Measurements from ENCODE around the gene PAM16. TPM values are rescaled to one million over a fixed set of nuclear protein-coding genes. Genes with fewer than 3 reads are reported as not detected.

Gene PAM16
- total and polyA plus RNA-seq, 2 experiments from 2014 or later, result 35.0 to 70.4 TPM

GRCh38 chr16:4387781-4388180 is 36.7 kb upstream of the PAM16 start:
- no peak for DNase-seq (ENCODE audit: low spot score)
- 96% methylated on average over 20 of the region's 20 CpGs for WGBS (ENCODE audit: low lambda C conversion rate, missing lambda C conversion rate)
- H3K27ac ChIP-seq, result no peak overlapping the region
- H3K4me3 ChIP-seq, result no peak overlapping the region
- H3K4me2 ChIP-seq, result no peak overlapping the region
- no peaks in the 10 kb centered on the region for H3K9me2 ChIP-seq (replicated peaks; ENCODE audit: insufficient read depth)
- TF ChIP-seq EZH2phosphoT487 (IDR thresholded peaks at IDR 0.05; ENCODE audit: low read depth, severe bottlenecking, unreplicated experiment) (no peak), EZH2 (IDR thresholded peaks at IDR 0.05; ENCODE audit: borderline replicate concordance) (no peak), CTCF (IDR thresholded peaks at IDR 0.05; ENCODE audit: poor library complexity) (no peak)
- no peaks in the 10 kb centered on the region for H3K79me2 ChIP-seq
- H3K9me3 ChIP-seq (ENCODE audit: low read depth), result no peaks in the 10 kb centered on the region
- no peaks in the 10 kb centered on the region for H3K27me3 ChIP-seq
- H4K20me1 ChIP-seq (ENCODE audit: insufficient read depth, poor library complexity, severe bottlenecking), result no peaks in the 10 kb centered on the region
- H2AFZ ChIP-seq, result no peak overlapping the region
- peaks cover 58% of the 10 kb centered on the region for H3K4me1 ChIP-seq (ENCODE audit: insufficient read depth)
- H3K36me3 ChIP-seq (replicated peaks; ENCODE audit: insufficient read depth, low read depth), result no peaks in the 10 kb centered on the region

GRCh38 chr16:4386951-4387565 is 35.9 kb upstream of the PAM16 start:
- no peak for DNase-seq (ENCODE audit: low spot score)
- peak overlapping the region; percentile 86 for H3K27ac ChIP-seq
- H4K20me1 ChIP-seq (ENCODE audit: insufficient read depth, poor library complexity, severe bottlenecking), result no peaks in the 10 kb centered on the region
- no peak overlapping the region for H3K4me3 ChIP-seq
- H3K36me3 ChIP-seq (replicated peaks; ENCODE audit: insufficient read depth, low read depth), result no peaks in the 10 kb centered on the region
- H3K79me2 ChIP-seq, result no peaks in the 10 kb centered on the region
- H3K9me3 ChIP-seq (ENCODE audit: low read depth), result no peaks in the 10 kb centered on the region
- no peaks in the 10 kb centered on the region for H3K9me2 ChIP-seq (replicated peaks; ENCODE audit: insufficient read depth)
- H3K4me2 ChIP-seq, result no peak overlapping the region
- no peaks in the 10 kb centered on the region for H3K27me3 ChIP-seq
- H3K4me1 ChIP-seq (ENCODE audit: insufficient read depth), result peaks cover 50% of the 10 kb centered on the region
- H2AFZ ChIP-seq, result no peak overlapping the region
- no peak for TF ChIP-seq EZH2 (IDR thresholded peaks at IDR 0.05; ENCODE audit: borderline replicate concordance)
- no peak for TF ChIP-seq EZH2phosphoT487 (IDR thresholded peaks at IDR 0.05; ENCODE audit: low read depth, severe bottlenecking, unreplicated experiment)
- 85% methylated on average over 9 of the region's 10 CpGs for WGBS (ENCODE audit: low lambda C conversion rate, missing lambda C conversion rate)

- Histone ChIP-seq H3K27ac (peak overlapping the region; percentile 86), H3K9me3 (ENCODE audit: low read depth) (no peaks in the 10 kb centered on the region), H3K4me2 (no peak overlapping the region), H3K36me3 (replicated peaks; ENCODE audit: insufficient read depth, low read depth) (no peaks in the 10 kb centered on the region), H4K20me1 (ENCODE audit: insufficient read depth, poor library complexity, severe bottlenecking) (no peaks in the 10 kb centered on the region), H3K9me2 (replicated peaks; ENCODE audit: insufficient read depth) (no peaks in the 10 kb centered on the region), H3K4me3 (no peak overlapping the region), H3K4me1 (ENCODE audit: insufficient read depth) (peaks cover 47% of the 10 kb centered on the region), H2AFZ (no peak overlapping the region), H3K27me3 (no peaks in the 10 kb centered on the region), H3K79me2 (no peaks in the 10 kb centered on the region)
- no peak for DNase-seq (ENCODE audit: low spot score)
- 65% methylated on average over 7 of the region's 8 CpGs for WGBS (ENCODE audit: low lambda C conversion rate, missing lambda C conversion rate)
- TF ChIP-seq EZH2 (IDR thresholded peaks at IDR 0.05; ENCODE audit: borderline replicate concordance), result no peak
- TF ChIP-seq CTCF (IDR thresholded peaks at IDR 0.05; ENCODE audit: poor library complexity), result no peak
- no peak for TF ChIP-seq EZH2phosphoT487 (IDR thresholded peaks at IDR 0.05; ENCODE audit: low read depth, severe bottlenecking, unreplicated experiment)
These were observed 35.3 kb upstream of the PAM16 start for GRCh38 chr16:4386451-4386805.

GRCh38 chr16:4385789-4386450 is 34.8 kb upstream of the PAM16 start:
- no peak for DNase-seq (ENCODE audit: low spot score)
- Histone ChIP-seq H3K4me1 (ENCODE audit: insufficient read depth) (peaks cover 47% of the 10 kb centered on the region), H3K27ac (peak overlapping the region; percentile 86), H3K9me3 (ENCODE audit: low read depth) (no peaks in the 10 kb centered on the region), H3K79me2 (no peaks in the 10 kb centered on the region), H3K4me3 (no peak overlapping the region), H3K36me3 (replicated peaks; ENCODE audit: insufficient read depth, low read depth) (no peaks in the 10 kb centered on the region), H4K20me1 (ENCODE audit: insufficient read depth, poor library complexity, severe bottlenecking) (peaks cover 3% of the 10 kb centered on the region), H2AFZ (no peak overlapping the region), H3K9me2 (replicated peaks; ENCODE audit: insufficient read depth) (no peaks in the 10 kb centered on the region), H3K27me3 (no peaks in the 10 kb centered on the region), H3K4me2 (no peak overlapping the region)
- TF ChIP-seq EZH2phosphoT487 (IDR thresholded peaks at IDR 0.05; ENCODE audit: low read depth, severe bottlenecking, unreplicated experiment), result no peak
- no peak for TF ChIP-seq CTCF (IDR thresholded peaks at IDR 0.05; ENCODE audit: poor library complexity)
- TF ChIP-seq EZH2 (IDR thresholded peaks at IDR 0.05; ENCODE audit: borderline replicate concordance), result no peak
- 79% methylated on average over 11 of the region's 11 CpGs for WGBS (ENCODE audit: low lambda C conversion rate, missing lambda C conversion rate)
